CD4-positive, alpha-beta T cell treated with Interleukin-15 for 1 hour (primary cell): ENCODE data around the gene KISS1R.

Experiments
- DNase-seq: peaks from one replicate; pipeline ENCODE4 v3.0.0-alpha.2; 2020

KISS1R gene

DNA sequence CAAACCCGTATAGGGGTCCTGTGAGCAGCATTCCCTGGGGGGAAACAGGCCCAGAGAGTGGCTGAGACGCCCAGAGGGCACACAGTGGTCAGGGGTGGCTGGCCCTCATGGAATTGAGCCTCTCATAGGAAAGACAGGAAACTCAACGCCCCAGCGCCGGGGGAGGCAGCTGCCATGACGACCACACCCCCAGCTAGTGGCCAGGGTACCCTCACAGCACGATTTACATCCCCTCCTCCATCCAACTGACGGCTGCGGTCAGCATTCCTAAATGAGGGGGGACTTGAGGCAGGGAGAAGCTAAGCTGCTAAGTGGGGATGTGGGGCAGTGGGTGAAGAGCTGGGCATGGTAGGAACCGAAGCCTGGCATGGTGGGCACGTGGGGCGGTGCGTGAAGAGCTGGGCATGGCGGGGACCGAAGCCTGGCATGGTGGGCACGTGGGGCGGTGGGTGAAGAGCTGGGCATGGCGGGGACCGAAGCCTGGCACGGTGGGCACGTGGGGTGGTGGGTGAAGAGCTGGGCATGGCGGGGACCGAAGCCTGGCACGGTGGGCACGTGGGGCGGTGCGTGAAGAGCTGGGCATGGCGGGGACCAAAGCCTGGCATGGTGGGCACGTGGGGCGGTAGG, 34.1 kb upstream of the KISS1R start:
- DNase-seq, result no peak

DNA sequence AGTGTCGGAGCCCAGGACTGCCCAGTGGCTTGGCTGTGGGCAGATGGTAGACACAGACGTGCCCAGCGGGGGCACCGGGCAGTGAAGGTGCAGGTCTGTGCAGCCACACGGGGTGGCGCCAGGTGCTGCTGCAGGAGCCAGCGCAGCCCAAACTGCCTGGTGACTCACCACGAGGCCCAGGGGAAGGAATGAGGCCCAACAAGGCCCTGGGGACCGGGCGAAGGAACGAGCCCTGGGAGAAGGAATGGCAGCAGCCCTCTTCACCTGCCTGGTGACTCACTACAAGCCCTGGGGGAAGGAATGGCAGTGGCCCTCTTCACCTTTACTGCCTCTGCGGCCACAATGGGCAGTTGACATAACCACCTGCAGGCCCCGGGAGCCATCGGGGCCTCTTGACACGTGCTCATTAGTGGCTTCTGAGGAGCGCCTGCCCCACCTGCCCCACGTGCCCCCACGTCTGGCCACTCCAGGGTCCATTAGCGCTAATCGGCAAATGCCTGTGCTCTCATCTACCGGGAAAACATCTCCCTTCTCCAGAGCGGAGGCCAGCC, 33.4 kb upstream of the KISS1R start:
- DNase-seq, result no peak

DNA sequence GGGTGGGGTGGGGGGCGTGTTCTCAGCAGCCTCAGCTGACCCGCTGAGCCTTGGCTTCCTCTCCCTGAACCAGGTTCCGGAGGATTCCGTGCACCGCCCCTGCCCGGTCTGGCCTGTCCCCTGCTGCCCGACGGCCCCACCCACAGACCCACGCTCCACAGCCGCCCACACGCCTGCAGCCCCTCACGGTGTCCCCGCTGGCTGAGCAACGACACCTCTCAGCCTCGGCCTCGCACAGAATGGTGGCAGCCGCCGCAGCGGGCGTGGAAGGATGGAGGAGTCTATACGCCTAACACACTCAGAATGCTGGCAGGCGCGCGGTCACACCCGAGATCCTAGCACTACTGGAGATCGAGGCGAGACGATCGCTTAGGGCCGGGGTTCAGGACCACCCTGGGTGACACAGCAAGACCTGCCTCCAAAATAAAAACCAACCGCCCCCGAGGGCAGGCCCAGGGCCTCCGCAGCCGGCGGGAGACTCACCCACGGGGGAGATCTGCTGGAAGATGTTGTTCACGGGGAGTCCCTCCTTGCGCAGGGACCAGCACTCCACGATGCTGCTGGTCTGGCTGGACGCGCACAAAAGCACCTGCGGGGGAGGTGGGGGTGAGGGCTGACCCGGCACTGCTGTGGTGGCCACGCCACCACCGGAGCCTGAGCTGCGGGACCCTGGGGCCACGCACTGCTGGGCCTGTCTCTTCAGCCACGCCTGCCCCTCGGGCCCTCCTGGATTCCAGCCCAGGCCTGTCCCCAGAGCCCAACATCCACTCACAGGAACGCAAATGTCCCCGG, 32.5 kb upstream of the KISS1R start:
- DNase-seq, result no peak

DNA sequence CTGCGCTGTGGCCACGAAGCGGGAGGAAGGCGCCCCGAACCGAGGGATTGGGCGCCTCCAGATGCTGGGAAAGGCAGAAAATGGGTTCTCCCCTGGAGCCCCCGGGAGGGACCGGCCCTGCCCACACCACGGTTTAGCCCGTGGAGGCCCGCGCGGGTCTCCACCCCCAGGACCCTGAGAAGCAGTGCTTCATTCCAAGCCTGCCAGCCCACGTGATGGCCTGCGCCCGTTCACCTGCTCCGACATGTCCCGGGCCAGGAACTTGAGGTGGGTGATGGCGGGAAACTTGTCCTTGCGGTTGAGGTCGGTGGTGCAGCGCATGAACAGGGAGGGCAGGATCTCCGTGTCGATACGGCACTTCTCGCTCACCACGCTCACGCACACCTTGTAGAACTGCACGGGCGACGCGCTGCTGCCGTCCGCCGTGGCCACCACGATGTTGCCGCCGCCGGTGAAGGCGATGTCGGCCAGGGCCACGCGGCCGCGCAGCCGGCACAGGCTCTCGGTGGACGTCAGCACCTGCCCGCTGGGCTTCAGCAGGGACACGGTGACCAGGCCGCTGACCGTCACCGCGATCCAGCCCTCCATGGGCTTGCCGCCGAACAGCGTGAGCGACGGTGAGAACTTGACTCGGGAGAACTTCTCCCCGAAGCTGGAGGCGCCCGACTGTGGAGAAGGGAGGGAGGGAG, 31.5 kb upstream of the KISS1R start:
- DNase-seq, result no peak

DNA sequence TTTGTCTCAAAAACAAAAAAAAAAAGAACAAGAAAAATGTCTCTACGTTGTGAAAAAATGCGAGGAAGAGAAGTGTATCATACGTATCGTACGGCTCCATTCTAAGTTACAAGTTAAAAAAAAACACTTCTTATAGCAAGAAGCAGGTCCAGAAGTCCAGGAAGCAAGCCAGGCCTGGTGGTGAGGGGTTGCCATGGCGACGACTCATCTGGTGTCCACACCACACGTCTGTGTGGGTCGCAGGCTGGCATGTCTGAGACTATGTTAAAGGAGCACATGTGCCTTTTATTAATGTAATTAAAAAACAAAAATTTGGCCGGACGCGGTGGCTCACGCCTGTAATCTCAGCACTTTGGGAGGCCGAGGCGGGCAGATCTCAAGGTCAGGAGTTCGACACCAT, 30.1 kb upstream of the KISS1R start:
- no peak for DNase-seq

DNA sequence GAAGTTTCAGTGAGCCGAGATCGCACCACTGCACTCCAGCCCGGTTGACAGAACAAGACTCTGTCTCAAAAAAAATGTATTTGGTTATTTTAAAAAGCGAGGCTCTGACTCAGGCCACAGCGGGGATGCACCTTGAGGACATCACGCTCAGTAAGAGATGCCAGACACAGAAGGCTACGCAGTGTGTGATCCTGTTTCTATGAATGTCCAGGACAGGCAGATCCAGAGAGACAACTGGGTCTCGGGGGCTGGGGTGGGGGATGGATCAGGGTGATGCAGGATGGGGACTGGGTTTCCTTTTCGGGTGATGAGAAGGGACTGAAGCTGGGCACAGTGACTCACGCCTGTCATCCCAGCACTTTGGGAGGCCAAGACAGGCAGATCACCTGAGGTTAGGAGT, 29.5 kb upstream of the KISS1R start:
- no peak for DNase-seq

DNA sequence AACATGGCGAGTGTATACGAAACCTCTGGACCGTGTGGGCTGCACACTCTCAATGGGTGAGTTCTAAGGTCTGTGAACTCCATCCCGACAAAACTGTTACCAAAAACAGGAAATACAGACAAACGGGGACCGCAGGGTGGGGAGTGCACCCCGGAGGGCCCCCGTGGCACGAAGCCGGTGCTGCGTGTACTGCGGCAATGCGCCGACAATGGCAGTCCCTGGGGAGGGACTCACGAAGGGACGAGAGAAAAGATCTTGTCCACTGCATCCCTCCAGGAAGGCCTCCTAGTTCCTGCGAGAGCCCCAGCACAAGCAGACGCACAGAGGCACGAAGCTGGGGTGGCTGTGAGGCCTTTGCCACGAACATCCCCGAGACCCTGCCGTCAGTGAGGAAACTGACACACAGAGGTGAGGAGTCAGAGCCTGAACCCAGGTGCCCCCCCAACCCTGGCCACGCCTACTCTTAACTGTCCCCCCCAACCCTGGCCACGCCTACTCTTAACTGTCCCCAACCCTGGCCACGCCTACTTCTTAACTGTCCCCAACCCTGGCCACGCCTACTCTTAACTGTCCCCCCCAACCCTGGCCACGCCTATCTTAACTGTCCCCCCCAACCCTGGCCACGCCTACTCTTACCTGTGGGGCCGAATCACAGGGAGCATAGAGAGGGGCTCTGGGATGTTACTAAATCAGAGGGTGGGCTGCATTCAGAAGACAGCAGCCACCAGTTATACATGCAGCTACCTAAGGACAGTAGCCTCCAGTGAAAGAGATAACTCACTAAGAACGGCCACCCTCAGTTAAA, 28.4 kb upstream of the KISS1R start:
- DNase-seq, result peak; percentile 71

DNA sequence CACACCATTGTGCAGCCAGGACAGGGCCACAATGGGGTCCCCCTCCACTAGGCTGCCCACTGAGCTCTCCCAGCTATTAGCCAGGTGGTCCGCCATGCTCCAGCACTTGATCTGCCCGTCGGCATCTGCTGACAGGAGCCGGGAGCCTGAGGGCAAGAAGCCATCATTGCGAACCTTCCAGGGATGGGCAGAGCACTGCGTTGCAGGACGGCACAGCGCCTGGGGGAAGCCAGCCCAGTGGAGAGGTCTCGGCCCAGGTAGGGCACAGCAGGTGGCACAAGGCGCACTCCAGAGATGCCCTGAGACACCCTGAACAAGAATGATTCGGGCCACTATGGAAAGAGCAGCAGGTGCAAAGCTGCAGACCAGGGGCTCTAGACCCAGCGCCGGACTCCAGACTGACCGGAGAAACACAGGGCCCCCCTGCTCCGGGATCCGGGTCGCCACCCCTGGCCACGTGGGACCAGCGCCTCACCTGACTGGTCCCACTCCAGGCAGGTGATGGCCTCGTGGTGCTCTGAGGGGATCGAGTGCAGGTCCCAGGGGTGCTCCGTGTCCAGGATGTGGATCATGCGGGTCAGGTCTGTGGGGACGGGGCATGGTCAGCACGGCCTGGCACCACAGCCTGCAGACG, 27.4 kb upstream of the KISS1R start:
- no peak for DNase-seq

DNA sequence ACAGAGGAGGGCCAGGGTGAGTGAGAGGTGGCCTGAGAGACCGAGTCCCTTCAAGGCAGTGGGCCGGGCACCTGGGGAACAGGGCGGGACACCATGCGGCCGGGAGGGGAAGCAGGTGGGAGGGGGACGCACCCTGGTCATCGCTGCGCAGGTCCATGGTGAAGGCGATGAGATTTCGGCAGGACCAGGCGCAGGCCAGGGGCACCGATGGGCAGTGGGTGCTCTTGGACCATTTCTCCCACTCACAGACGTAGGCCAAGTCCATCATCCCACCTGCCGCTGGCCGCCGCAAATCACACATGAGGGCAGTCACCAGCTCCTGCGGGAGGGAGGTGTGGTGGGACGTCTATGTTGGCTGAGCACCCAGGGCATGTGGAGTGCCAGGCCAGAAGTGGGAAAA, 26.3 kb upstream of the KISS1R start:
- no peak for DNase-seq

DNA sequence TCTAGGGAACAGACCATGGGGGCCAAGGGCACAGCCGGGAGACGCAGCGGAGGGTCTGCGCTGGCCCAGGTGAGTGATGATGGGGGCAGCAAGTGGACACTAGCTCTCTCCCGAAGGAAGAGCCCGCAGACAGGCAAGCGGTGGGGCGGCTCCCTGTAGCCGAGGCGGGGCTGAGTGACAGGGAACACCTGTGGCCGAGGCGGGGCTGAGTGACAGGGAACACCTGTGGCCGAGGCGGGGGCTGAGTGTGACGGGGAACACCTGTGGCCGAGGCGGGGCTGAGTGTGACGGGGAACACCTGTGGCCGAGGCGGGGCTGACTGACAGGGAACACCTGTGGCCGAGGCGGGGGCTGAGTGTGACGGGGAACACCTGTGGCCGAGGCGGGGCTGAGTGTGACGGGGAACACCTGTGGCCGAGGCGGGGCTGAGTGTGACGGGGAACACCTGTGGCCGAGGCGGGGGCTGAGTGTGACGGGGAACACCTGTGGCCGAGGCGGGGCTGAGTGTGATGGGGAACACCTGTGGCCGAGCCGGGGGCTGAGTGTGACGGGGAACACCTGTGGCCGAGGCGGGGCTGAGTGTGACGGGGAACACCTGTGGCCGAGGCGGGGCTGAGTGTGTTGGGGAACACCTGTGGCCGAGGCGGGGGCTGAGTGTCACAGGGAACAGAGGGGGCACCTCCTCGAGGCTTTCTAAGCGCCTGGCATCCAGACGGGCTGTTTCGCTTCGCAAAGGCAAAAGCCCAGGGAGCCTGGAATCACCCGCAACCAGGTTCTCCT, 25.5 kb upstream of the KISS1R start:
- DNase-seq, result peak; percentile 35

DNA sequence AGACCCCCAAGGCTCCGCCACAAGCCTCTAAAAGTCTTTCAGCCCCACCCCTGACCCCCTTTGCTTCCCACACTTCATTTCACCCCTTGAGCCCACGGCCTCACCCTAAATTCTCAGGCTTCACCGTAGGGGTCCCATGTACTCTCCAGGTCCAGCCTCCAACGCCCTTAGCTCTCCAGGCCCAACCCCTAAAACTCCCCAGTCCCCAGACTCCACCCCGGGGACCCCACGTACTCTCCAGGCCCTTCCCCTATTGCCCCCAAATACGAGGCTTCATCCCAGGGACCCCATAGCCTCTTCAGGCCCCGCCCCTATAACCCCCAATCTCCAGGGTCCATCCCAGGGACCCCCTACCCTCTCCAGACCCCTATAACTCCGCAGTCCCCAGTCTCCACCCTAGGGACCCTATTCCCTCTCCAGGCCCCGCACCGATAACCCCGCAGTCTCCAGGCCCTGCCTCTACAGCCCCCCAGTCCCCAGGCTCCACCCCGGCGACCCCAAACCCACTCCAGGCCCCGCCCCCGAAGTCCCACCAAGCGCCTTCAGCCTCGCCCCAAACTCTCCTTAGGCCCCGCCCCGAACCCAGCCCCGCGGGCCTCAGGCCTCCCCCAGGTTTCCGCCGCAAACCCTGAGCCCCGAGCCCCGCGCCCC, 24.8 kb upstream of the KISS1R start:
- DNase-seq, result no peak

DNA sequence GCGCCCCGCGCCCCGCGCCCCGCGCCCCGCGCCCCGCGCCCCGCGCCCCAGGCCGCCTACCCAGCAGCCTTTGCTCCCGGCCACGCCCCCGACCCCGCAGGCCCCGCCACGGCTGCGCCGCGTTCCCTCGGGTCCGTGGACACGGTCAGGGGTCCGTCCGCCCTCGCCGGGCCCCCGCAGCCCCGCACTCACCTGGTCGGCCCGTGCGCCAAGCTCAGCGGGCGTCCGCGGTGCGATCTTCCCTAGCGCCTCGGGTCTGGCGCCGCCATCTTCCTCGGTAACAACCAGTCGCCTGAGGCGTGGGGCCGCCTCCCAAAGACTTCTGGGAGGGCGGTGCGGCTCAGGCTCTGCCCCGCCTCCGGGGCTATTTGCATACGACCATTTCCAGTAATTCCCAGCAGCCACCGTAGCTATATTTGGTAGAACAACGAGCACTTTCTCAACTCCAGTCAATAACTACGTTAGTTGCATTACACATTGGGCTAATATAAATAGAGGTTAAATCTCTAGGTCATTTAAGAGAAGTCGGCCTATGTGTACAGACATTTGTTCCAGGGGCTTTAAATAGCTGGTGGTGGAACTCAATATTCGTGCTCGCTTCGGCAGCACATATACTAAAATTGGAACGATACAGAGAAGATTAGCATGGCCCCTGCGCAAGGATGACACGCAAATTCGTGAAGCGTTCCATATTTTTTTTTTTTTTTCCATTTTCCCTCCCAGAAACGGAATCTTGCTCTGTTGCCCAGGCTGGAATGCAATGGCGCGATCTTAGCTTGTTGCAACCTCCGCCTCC, 24.0 kb upstream of the KISS1R start, which contains the start of the genes MED16 and RNU6-9:
TSS of gene MED16 (minus strand) at position 294 of the 796 bp plus-strand sequence. CDS start 2,056 bp downstream, outside the sequence.
TSS of gene RNU6-9 (plus strand) at position 591 of the 796 bp plus-strand sequence.
- DNase-seq, result peak; percentile 92

DNA sequence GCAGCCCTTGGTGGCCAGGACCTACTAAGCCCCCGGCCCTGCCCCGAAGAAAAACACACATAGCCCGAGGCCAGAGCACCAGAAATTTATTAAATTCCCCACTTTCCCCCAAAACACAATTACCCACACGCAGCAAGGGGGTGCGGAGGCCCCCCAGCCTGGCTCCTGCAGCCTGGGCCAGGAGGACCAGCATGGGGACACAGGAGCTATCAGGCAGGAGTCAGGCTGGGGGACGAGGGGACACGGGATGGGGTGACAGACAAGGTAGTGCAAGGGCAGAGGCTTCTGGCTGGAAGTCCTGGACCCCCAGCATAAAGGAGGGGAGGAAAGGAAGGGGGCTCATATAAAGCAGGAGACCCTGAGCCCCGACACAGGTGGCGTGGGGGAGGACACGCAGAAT, 20.7 kb upstream of the KISS1R start:
- DNase-seq, result no peak

DNA sequence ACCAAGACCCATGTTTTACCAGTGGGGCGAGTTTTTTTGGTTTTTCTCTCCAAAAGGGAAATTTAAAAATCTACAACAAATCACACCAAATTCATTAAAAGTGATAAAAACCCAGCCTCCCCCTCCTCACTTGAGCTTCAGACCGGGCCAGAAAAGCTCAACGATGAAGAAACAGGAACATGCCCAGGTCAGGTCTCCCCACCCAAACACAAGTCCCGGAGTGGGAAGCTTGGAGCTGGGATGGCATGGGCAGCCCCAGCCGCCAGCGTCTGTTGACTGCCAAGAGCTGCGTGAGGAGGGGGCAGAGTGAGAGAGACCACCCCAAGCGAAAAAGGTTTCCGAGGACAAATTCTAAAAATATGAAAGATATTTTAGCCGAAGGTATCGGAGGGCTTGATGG, 20.1 kb upstream of the KISS1R start:
- no peak for DNase-seq

DNA sequence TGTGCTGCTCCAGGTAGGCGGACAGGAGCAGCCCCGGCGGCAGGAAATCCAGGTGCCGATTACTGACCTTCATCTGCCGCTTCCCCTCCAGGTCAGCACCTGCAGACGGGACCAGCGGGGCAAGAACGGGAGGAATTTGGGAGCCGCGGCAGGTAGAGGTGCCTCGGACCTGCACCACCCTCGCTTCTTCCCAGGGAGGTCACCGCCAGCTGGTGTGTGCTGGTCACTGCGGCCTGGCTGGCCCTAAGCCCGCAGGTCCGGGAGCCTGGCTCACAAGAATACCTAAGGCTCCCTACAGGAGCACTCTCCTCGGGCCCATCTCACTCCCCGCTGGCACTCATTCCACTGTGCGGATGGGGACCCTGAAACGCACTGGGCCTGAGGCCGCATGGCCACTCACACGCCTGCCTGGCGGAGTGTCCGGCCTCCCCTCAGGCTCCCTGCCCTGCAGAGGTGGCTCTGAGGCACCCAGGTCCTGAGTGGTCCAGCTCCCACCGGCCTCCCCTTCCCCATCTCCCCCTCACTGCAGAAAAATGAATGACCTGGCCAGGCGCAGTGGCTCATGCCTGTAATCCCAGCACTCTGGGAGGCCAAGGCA, 19.6 kb upstream of the KISS1R start:
- DNase-seq, result no peak

DNA sequence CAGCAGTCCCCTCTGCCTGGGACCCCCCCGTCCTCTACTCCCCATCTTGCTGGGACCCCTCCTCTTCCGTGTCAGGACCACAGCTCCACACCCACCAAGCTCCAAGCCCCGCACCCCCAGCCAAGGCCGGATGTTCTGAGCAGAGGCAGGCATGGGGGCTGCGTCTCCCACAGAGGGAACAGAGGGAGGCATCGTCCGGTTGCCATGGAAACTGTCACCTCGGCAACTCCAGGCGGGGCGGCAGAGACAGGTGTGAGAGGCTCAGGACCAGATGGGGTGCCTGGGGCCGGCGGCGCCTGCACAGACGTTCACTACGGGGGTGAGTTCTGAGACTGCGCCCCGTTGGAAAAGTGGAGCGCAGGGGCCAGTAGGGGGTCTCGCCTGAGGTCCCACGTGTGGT, 18.5 kb upstream of the KISS1R start:
- DNase-seq, result peak; percentile 59

DNA sequence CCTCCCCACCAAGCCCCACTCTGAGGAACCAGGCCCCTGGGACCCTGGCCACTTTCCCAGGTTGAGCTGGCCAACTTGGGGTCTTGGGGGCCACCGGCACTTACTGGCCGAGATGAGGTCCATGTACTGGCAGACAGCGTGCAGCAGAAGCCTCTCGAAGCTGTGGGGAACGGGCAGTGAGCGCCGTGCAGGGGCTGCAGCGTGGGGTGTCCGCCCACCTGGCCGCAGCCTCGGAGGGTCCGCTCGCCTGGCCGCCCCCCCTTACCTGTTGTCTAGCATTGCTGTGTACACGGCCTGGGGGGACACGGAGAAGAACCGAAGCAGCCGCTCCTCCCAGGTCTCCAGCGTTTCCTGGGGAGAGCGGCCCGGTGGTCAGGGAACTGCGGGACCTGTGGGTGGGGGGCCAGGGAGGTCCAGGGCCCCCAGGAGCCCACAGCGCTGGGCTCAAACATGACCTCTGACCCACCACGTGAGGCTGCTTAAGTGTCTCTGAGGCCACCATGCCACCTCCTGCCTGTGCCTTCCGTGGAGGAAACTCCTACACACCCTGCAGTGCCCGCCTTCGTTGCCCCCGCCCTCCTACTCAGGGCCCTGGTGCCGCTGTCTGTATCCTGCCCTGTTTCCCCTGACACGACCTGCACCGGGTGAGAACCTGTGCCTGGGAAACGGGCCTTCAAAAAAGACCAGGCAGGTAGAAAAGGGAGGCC, 17.6 kb upstream of the KISS1R start:
- no peak for DNase-seq

DNA sequence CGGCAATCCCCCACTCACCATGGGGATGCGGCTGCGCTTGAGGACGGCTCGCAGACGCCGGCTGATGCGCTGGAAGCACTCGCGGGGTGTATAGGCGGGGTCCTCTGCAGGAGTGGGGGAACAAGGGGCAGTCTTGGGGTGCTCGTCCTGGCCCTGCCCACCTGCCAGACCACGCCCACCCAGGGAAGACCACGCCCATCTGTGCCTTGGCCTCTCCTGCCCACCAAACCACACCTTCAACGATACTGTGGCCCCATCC, 17.2 kb upstream of the KISS1R start:
- no peak for DNase-seq
